Spleen (tissue), 7 donors: ENCODE measurements around the gene FBXL4.

Source experiments
- POLR2A ChIP-seq, 3 donors: fragments of 450-650 bp; IDR thresholded peaks; one replicate each; pipeline ENCODE4 v1.5.1; 2017; ENCODE audit warnings: antibody characterized with exemption in 3 of 3, mild to moderate bottlenecking in 1 of 3
- POLR2AphosphoS5 ChIP-seq, 3 donors: sonication (generic); formaldehyde crosslinking; IDR thresholded peaks; one replicate each; pipeline ENCODE4 v1.5.1; 2017; ENCODE audit warnings: antibody characterized with exemption in 3 of 3
- TF ChIP-seq, protein P1 (sequence below), 11 experiments: fragments of 200-600 bp in 7 of 11; fragments of 450-650 bp in 4 of 11; sonication (generic) in 4 of 11; IDR thresholded peaks in 8 of 11; conservative IDR thresholded peaks in 3 of 11; 1 replicate in 7 of 11; 2 replicates in 4 of 11; pipeline versions ENCODE4 v1.4.0 to v1.8.0; 2016 to 2021; ENCODE audit warnings: antibody characterized with exemption in 11 of 11, inconsistent platforms in 4 of 11, mild to moderate bottlenecking in 1 of 11
- donor health status: DM: no; HTN: no; CAD: no; lungs with moderate emphysema.
- donor health status: DM: no; HTN: no; CAD: no.
- donor health status: DM: no; HTN: no; CAD: no.

DNA sequence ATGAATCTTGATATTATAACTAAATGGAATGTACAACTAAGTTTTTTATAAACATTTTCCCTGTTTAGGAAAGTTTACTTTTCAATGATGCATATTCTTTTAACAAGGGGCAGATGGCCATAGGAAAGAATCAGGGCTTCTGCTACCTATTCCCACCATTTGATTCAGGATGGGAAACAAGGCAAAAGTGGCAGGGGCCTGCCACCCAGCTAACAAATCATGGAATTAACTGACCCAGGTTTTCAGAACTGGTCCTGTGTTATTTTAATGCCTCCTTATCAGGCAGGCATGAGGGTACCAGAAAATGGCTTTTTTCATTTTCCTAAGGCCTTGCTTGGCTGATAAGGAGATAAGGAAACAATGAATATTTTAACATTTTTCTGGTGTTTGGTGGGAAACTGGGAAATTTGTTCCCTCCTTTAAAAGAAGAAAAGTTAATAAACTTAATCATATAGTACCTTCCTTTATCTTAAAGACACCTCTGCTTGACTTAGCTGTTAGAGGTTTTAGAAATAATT, 106.7 kb downstream of the FBXL4 start:
- TF ChIP-seq POLR2AphosphoS5 (IDR thresholded peaks at IDR 0.05) (no peak), POLR2A (IDR thresholded peaks at IDR 0.05) (no peak)
- TF ChIP-seq, protein P1, sequence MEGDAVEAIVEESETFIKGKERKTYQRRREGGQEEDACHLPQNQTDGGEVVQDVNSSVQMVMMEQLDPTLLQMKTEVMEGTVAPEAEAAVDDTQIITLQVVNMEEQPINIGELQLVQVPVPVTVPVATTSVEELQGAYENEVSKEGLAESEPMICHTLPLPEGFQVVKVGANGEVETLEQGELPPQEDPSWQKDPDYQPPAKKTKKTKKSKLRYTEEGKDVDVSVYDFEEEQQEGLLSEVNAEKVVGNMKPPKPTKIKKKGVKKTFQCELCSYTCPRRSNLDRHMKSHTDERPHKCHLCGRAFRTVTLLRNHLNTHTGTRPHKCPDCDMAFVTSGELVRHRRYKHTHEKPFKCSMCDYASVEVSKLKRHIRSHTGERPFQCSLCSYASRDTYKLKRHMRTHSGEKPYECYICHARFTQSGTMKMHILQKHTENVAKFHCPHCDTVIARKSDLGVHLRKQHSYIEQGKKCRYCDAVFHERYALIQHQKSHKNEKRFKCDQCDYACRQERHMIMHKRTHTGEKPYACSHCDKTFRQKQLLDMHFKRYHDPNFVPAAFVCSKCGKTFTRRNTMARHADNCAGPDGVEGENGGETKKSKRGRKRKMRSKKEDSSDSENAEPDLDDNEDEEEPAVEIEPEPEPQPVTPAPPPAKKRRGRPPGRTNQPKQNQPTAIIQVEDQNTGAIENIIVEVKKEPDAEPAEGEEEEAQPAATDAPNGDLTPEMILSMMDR (IDR thresholded peaks at IDR 0.05 in 8 of 11, conservative IDR thresholded peaks at IDR 0.05 in 3 of 11) = no peak
